H1 (cell line): ENCODE measurements around the gene TP53I11. TPM values are rescaled to one million over a fixed set of nuclear protein-coding genes. Genes with fewer than 3 reads are reported as not detected.

ENCODE experiments used
- CTCF ChIA-PET: fragments of 300-600 bp; sonication (Branson Sonifier 250); formaldehyde crosslinking; loops from one replicate; lab custom pipeline; 2021; ENCODE audit not compliant: partially characterized antibody; lab: Charles Lee
- POLR2A ChIA-PET: fragments of 300-600 bp; sonication (Branson Sonifier 250); formaldehyde crosslinking; loops from one replicate; lab custom pipeline; 2021; ENCODE audit warnings: inconsistent platforms; ENCODE audit not compliant: partially characterized antibody; lab: Charles Lee
- DNase-seq, 2 experiments: peaks; one replicate each; pipeline versions ENCODE4 v3.0.0 to v3.0.0-alpha.2; 2010 to 2022; ENCODE audit warnings: low spot score in 2 of 2, low read depth in 1 of 2, mixed read lengths in 1 of 2
- FAIRE-seq: peaks from 2 replicates; lab custom pipeline; 2011; peaks lifted over from hg19 to GRCh38; lab: Jason Lieb, UNC
- H2AFZ ChIP-seq: 2 replicates; pipeline ENCODE4 v1.8.1; 2012; ENCODE audit warnings: low read length, inconsistent platforms
- H2AK5ac ChIP-seq: 2 replicates; pipeline ENCODE4 v1.6.1; 2013; ENCODE audit warnings: low read depth, low read length
- H2BK120ac ChIP-seq: replicated peaks from 2 replicates; pipeline ENCODE3; 2013; ENCODE audit warnings: low read depth, low read length, inconsistent platforms
- H2BK12ac ChIP-seq: 2 replicates; pipeline ENCODE4 v1.6.1; 2013; ENCODE audit warnings: low read depth, low read length
- H2BK15ac ChIP-seq: 2 replicates; pipeline ENCODE4 v1.6.1; 2013; ENCODE audit warnings: low read length
- H2BK20ac ChIP-seq: 2 replicates; pipeline ENCODE4 v1.6.1; 2013; ENCODE audit warnings: low read length
- H2BK5ac ChIP-seq: 2 replicates; pipeline ENCODE4 v1.6.1; 2013; ENCODE audit warnings: low read depth, low read length
- H3K14ac ChIP-seq: 2 replicates; pipeline ENCODE4 v1.6.1; 2013; ENCODE audit warnings: inconsistent platforms; ENCODE audit not compliant: insufficient read length
- H3K18ac ChIP-seq: 2 replicates; pipeline ENCODE4 v1.6.1; 2013; ENCODE audit warnings: low read length; ENCODE audit errors: extremely low read depth
- H3K23ac ChIP-seq: 2 replicates; pipeline ENCODE4 v1.6.1; 2013; ENCODE audit warnings: inconsistent platforms; ENCODE audit not compliant: insufficient read length
- H3K23me2 ChIP-seq: 2 replicates; pipeline ENCODE4 v1.6.1; 2013; ENCODE audit warnings: low read depth, low read length
- H3K27ac ChIP-seq: 2 replicates; pipeline ENCODE4 v1.6.1; 2011; ENCODE audit warnings: low read depth, low read length, inconsistent platforms
- H3K27me3 ChIP-seq, 4 experiments: replicated peaks in 1 of 4; 1 replicate in 1 of 4; 2 replicates in 3 of 4; pipeline versions ENCODE4 v1.6.1 to v1.8.1; 2011 to 2013; ENCODE audit warnings: low read length in 3 of 4, mild to moderate bottlenecking in 3 of 4, inconsistent platforms in 2 of 4, mixed read lengths in 2 of 4, moderate library complexity in 1 of 4; ENCODE audit not compliant: control insufficient read depth in 3 of 4, insufficient read depth in 3 of 4; ENCODE audit errors: extremely low read depth in 1 of 4
- H3K36me3 ChIP-seq, 4 experiments: 2 replicates each; pipeline versions ENCODE4 v1.6.1 to v1.8.1; 2011 to 2013; ENCODE audit warnings: mild to moderate bottlenecking in 4 of 4, low read length in 3 of 4, moderate library complexity in 2 of 4, control low read depth in 1 of 4, inconsistent platforms in 1 of 4; ENCODE audit not compliant: insufficient read depth in 4 of 4, control insufficient read depth in 2 of 4
- H3K4ac ChIP-seq: replicated peaks from 2 replicates; pipeline ENCODE3; 2013; ENCODE audit warnings: low read length, low read depth, mixed read lengths, inconsistent platforms; ENCODE audit not compliant: insufficient read length
- H3K4me1 ChIP-seq, 4 experiments: replicated peaks in 1 of 4; 1 replicate in 1 of 4; 2 replicates in 3 of 4; pipeline versions ENCODE4 v1.6.1 to v1.8.1; 2011 to 2013; ENCODE audit warnings: low read length in 3 of 4, inconsistent platforms in 2 of 4, mixed read lengths in 1 of 4; ENCODE audit not compliant: insufficient read depth in 4 of 4, control insufficient read depth in 3 of 4
- H3K4me2 ChIP-seq, 2 experiments: 2 replicates each; pipeline versions ENCODE4 v1.6.1 to v1.8.1; 2011 to 2013; ENCODE audit warnings: low read depth in 2 of 2, low read length in 2 of 2, control low read depth in 1 of 2, inconsistent platforms in 1 of 2, mild to moderate bottlenecking in 1 of 2; ENCODE audit not compliant: insufficient read depth in 1 of 2
- H3K4me3 ChIP-seq, 4 experiments: fragments of 200-600, 300-600 bp in 1 of 4; sonication (generic), shearing (Covaris generic), sonication (Bioruptor Twin) in 1 of 4; 2 replicates each; pipeline versions ENCODE4 v1.5.1 to v1.8.1; 2011 to 2016; ENCODE audit warnings: low read length in 4 of 4, low read depth in 3 of 4, control low read depth in 2 of 4, inconsistent platforms in 2 of 4, mild to moderate bottlenecking in 2 of 4, mixed read lengths in 1 of 4, moderate library complexity in 1 of 4; ENCODE audit not compliant: insufficient read depth in 2 of 4; ENCODE audit errors: extremely low read depth in 1 of 4
- H3K56ac ChIP-seq: replicated peaks from 2 replicates; pipeline ENCODE3; 2013; ENCODE audit warnings: low read depth, mild to moderate bottlenecking, mixed read lengths, low read length, inconsistent platforms; ENCODE audit not compliant: insufficient read length
- H3K79me1 ChIP-seq: 2 replicates; pipeline ENCODE4 v1.6.1; 2013; ENCODE audit warnings: low read depth, low read length, control low read depth
- H3K79me2 ChIP-seq, 2 experiments: 2 replicates each; pipeline versions ENCODE4 v1.6.1 to v1.8.1; 2012 to 2013; ENCODE audit warnings: low read length in 2 of 2, mild to moderate bottlenecking in 2 of 2, inconsistent platforms in 1 of 2; ENCODE audit not compliant: insufficient read depth in 2 of 2, control insufficient read depth in 1 of 2
- H3K9ac ChIP-seq, 4 experiments: replicated peaks in 1 of 4; 1 replicate in 1 of 4; 2 replicates in 3 of 4; pipeline versions ENCODE4 v1.6.1 to v1.8.1; 2011 to 2013; ENCODE audit warnings: low read depth in 3 of 4, low read length in 3 of 4, control low read depth in 2 of 4, mild to moderate bottlenecking in 2 of 4, moderate library complexity in 2 of 4, inconsistent platforms in 1 of 4; ENCODE audit errors: extremely low read depth in 1 of 4
- H3K9me3 ChIP-seq, 2 experiments: 2 replicates each; pipeline versions ENCODE4 v1.6.1 to v1.8.1; 2012 to 2013; ENCODE audit warnings: mild to moderate bottlenecking in 2 of 2, moderate library complexity in 2 of 2, control low read depth in 1 of 2, inconsistent platforms in 1 of 2, low read depth in 1 of 2, low read length in 1 of 2, mixed read lengths in 1 of 2; ENCODE audit not compliant: insufficient read depth in 2 of 2
- H4K20me1 ChIP-seq, 2 experiments: replicated peaks in 1 of 2; 2 replicates each; pipeline versions ENCODE3 to v1.8.1; 2011 to 2013; ENCODE audit warnings: inconsistent platforms in 2 of 2, low read length in 2 of 2, mild to moderate bottlenecking in 1 of 2; ENCODE audit not compliant: insufficient read depth in 2 of 2, control insufficient read depth in 1 of 2
- H4K5ac ChIP-seq: 2 replicates; pipeline ENCODE4 v1.6.1; 2013; ENCODE audit warnings: low read length, low read depth, mixed read lengths, inconsistent platforms; ENCODE audit not compliant: insufficient read length
- H4K8ac ChIP-seq: 2 replicates; pipeline ENCODE4 v1.8.0; 2013; ENCODE audit warnings: mild to moderate bottlenecking, moderate library complexity, low read length, inconsistent platforms; ENCODE audit not compliant: insufficient read depth; ENCODE audit errors: extremely low read depth
- H4K91ac ChIP-seq: replicated peaks from 2 replicates; pipeline ENCODE3; 2013; ENCODE audit warnings: low read length, mixed read lengths, inconsistent platforms; ENCODE audit not compliant: insufficient read length
- ASH2L ChIP-seq: fragments of 200-600, 300-600 bp; sonication (generic); IDR thresholded peaks from one replicate; pipeline ENCODE4 v1.7.1; 2017; ENCODE audit warnings: low read length
- KDM4A ChIP-seq: IDR thresholded peaks from one replicate; pipeline ENCODE4 v1.7.1; 2012; ENCODE audit warnings: low read depth, mild to moderate bottlenecking, moderate library complexity, low read length, inconsistent platforms; ENCODE audit not compliant: severe bottlenecking
- MAFK ChIP-seq: IDR thresholded peaks from 2 replicates; pipeline ENCODE4 v1.6.1; 2012; ENCODE audit warnings: low read depth, mild to moderate bottlenecking, improper control_type of control experiment, low read length
- TAF7 ChIP-seq: optimal IDR thresholded peaks from 2 replicates; pipeline ENCODE3; 2011; ENCODE audit warnings: low read depth, mild to moderate bottlenecking, inconsistent platforms, low read length, moderate library complexity, borderline replicate concordance
- WGBS, 2 experiments: shearing (Covaris generic) in 1 of 2; methylation state at CpG; one replicate each; pipeline versions ENCODE4 v1.1.6 to v1.1.7; 2013 to 2015; ENCODE audit warnings: low lambda C conversion rate in 2 of 2, mixed read lengths in 2 of 2, inconsistent platforms in 1 of 2, low coverage in 1 of 2, missing lambda C conversion rate in 1 of 2; ENCODE audit not compliant: insufficient replicate concordance in 2 of 2, insufficient coverage in 1 of 2, insufficient read length in 1 of 2; ENCODE audit errors: extremely low coverage in 1 of 2, missing lambda C conversion rate in 1 of 2; 5-methylcytosine and 5-hydroxymethylcytosine counted together
- polyA plus RNA-seq, 7 experiments: library from polyadenylated mRNA; depleted of rRNA in 3 of 7; stranded (reverse) in 5 of 7; unstranded in 2 of 7; fragments of >200 nt in 5 of 7; fragments of 200-250 nt in 2 of 7; gene quantifications; 1 replicate in 5 of 7; 2 replicates in 1 of 7; 4 replicates in 1 of 7; pipeline versions ENCODE4 v1.2.1 to v1.2.3, GENCODE V29; 2011 to 2013; ENCODE audit warnings: missing spikeins in 2 of 7, mixed read lengths in 2 of 7
- total RNA-seq: library from RNA; stranded (reverse); fragmentation: NEBNext Ultra II Directional; extraction: Animal tissue kit (Norgen Biotek cat#: 25700); gene quantifications from 2 replicates; pipeline ENCODE4 v1.2.1, GENCODE V29; 2021

Gene TP53I11
- total and polyA plus RNA-seq, 2 of the 8 experiments (the other 6 are each of a cell fraction or from before 2014, with no cell fraction given), result 34.0 to 46.3 TPM

GRCh38 chr11:44963948-44964347 lies 13.3 kb upstream of the TP53I11 start:
- no peak overlapping the region; a peak in 1 of 4 replicates for H3K4me2 ChIP-seq
- H3K79me1 ChIP-seq, result no peaks in the 10 kb centered on the region
- H3K23me2 ChIP-seq, result no peaks in the 10 kb centered on the region; the same call in 1 of the 2 replicates
- H2BK15ac ChIP-seq, result peak overlapping the region; percentile 68; the same call in 1 of the 2 replicates
- H2AFZ ChIP-seq, result no peak overlapping the region
- H3K4me1 ChIP-seq, result peaks cover 13 to 48% (median 28%) of the 10 kb centered on the region in 4 experiments
- H3K79me2 ChIP-seq, result no peaks in the 10 kb centered on the region
- H4K91ac ChIP-seq, result no peak overlapping the region
- TF ChIP-seq ASH2L (no peak), TAF7 (no peak), MAFK (no peak), KDM4A (no peak)
- peak overlapping the region; percentile 28 for H3K4ac ChIP-seq
- peak overlapping the region; percentile 66; the same call in 1 of the 2 replicates for H2BK5ac ChIP-seq
- POLR2A ChIA-PET, result interaction anchor here (1.2 to 3.7 kb wide), 6 partner anchors 9 to 141 kb away, joined by 3 to 16 read pairs (median 4); no protein-coding TSS in a partner anchor
- H3K36me3 ChIP-seq, result no peaks in the 10 kb centered on the region
- H3K56ac ChIP-seq, result no peak overlapping the region
- no peak overlapping the region for H3K23ac ChIP-seq
- WGBS, 2 experiments, result 100% methylated on average over 5 of the region's 5 CpGs; no CpG with 5 or more reads in 1 of the 2 experiments
- H3K9me3 ChIP-seq, result no peaks in the 10 kb centered on the region
- H4K5ac ChIP-seq, result peak overlapping the region; percentile 37
- peak overlapping the region; percentile 87; the same call in 1 of the 2 replicates for H2BK12ac ChIP-seq
- no peak for FAIRE-seq
- no peak overlapping the region; the same call in 1 of the 2 replicates for H3K18ac ChIP-seq
- H3K14ac ChIP-seq, result no peak overlapping the region
- no peaks in the 10 kb centered on the region for H4K20me1 ChIP-seq
- no peak for DNase-seq
- H2BK20ac ChIP-seq, result peak overlapping the region; percentile 87
- H3K4me3 ChIP-seq, result peak overlapping the region in 1 of 4 experiments; percentile 19; a peak in 1 of 8 replicates
- H3K27me3 ChIP-seq, result no peaks in the 10 kb centered on the region; a peak in 2 of 7 replicates
- H3K27ac ChIP-seq, result no peak overlapping the region
- CTCF ChIA-PET, result interaction anchor here (1.0 to 38.2 kb wide), 10 partner anchors 3 to 146 kb away, joined by 3 to 731 read pairs (median 8); no protein-coding TSS in a partner anchor
- no peak overlapping the region for H4K8ac ChIP-seq
- H2AK5ac ChIP-seq, result 0 out of 2 replicates have a peak overlapping the region, but pooled peaks have one; percentile 6
- H2BK120ac ChIP-seq, result peak overlapping the region; percentile 68
- no peak overlapping the region; a peak in 2 of 7 replicates for H3K9ac ChIP-seq
